Body of pancreas (tissue), 4 donors: ENCODE measurements around the gene DIAPH3. TPM values are rescaled to one million over a fixed set of nuclear protein-coding genes. Genes with fewer than 3 reads are reported as not detected.

Experiments used
- ATAC-seq: fragments of 150-250 bp; one replicate; pipeline ENCODE4 v1.9.1; 2016
- DNase-seq, 4 donors: peaks; one replicate each; pipeline ENCODE4 v3.0.0-alpha.2; 2019
- H3K27ac ChIP-seq, 4 donors: fragments of 200-600 bp; sonication (generic); 1 replicate in 3 of 4; 2 replicates in 1 of 4; pipeline versions ENCODE4 v1.5.1 to v1.6.1; 2016 to 2019; ENCODE audit warnings: mild to moderate bottlenecking in 1 of 4, mixed read lengths in 1 of 4, moderate library complexity in 1 of 4
- H3K27me3 ChIP-seq, 2 donors: fragments of 200-600 bp; sonication (generic); one replicate each; pipeline ENCODE4 v1.6.0; 2016; ENCODE audit warnings: mild to moderate bottlenecking in 1 of 2
- H3K36me3 ChIP-seq, 2 donors: fragments of 200-600 bp; sonication (generic); replicated peaks in 1 of 2; 2 replicates each; pipeline ENCODE4 v1.5.1; 2016; ENCODE audit warnings: low read depth in 2 of 2; ENCODE audit not compliant: insufficient read depth in 1 of 2
- H3K4me1 ChIP-seq: fragments of 200-600 bp; sonication (generic); one replicate; pipeline ENCODE4 v1.6.0; 2016
- H3K4me3 ChIP-seq, 2 donors: fragments of 200-600 bp; sonication (generic); 1 replicate in 1 of 2; 2 replicates in 1 of 2; pipeline ENCODE4 v1.5.1; 2016 to 2019
- H3K9me3 ChIP-seq, 3 donors: fragments of 200-600 bp; sonication (generic); 1 replicate in 2 of 3; 2 replicates in 1 of 3; pipeline ENCODE4 v1.5.1; 2016
- POLR2A ChIP-seq, 3 donors: fragments of 450-650 bp; IDR thresholded peaks; one replicate each; pipeline ENCODE4 v1.6.1; 2016; ENCODE audit warnings: antibody characterized with exemption in 3 of 3, mild to moderate bottlenecking in 2 of 3
- WGBS, 2 donors: methylation state at CpG; one replicate each; pipeline ENCODE4 v1.1.5; 2017; 5-methylcytosine and 5-hydroxymethylcytosine counted together
- intact Hi-C: fragments of 100-400 bp; cut with DNase I; formaldehyde crosslinking; loops from one replicate; pipeline ENCODE4 v1.15.1; 2023
- total RNA-seq, 2 donors: library from RNA; depleted of rRNA; stranded (reverse); fragments of >200 nt; gene quantifications; one replicate each; pipeline ENCODE4 v1.1.0, GENCODE V29; 2016
- TF ChIP-seq, protein P1 (sequence below), 7 experiments: fragments of 450-650 bp in 4 of 7; fragments of 200-600 bp in 3 of 7; sonication (generic) in 3 of 7; IDR thresholded peaks; one replicate each; pipeline ENCODE4 v1.5.1; 2016 to 2019; ENCODE audit warnings: antibody characterized with exemption in 7 of 7

DIAPH3 gene
- total RNA-seq, 2 donors from 2014 or later, result 0.33 to 0.78 TPM

DNA sequence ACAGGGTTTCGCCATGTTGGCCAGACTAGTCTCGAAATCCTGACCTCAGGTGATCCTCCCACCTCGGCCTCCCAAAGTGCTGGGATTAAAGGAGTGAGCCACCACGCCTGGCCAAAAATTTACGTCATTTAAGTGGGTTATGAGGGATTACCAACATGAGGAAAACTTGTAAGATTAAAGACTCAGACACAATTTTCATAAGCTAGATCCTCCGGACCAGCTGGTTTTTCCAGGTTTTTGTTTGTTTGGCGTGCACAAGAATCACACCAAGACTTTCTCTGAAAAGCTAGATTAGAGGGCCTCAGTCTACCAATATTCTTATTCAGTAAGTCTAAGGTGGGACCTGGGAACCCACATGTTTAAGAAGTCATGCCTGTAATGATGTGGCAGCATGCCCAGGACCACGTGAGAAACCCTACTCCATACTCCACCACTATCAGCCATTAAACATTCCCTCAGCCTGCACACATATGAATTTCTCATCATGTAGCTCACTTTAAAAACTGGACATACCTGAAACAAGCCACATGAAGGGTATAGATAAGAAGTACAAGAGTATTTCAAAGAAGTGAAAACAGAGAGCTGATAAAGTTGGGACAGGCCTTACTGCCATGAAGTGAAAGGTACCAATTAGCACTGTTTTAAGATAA is 25.7 kb downstream of the DIAPH3 start:
- Histone ChIP-seq H3K4me3 (no peak overlapping the region), H3K9me3 (no peaks in the 10 kb centered on the region), H3K27me3 (no peaks in the 10 kb centered on the region), H3K4me1 (no peaks in the 10 kb centered on the region), H3K27ac (no peak overlapping the region), H3K36me3 (no peaks in the 10 kb centered on the region)
- intact Hi-C loops, result no loop called here
- TF ChIP-seq, protein P1, sequence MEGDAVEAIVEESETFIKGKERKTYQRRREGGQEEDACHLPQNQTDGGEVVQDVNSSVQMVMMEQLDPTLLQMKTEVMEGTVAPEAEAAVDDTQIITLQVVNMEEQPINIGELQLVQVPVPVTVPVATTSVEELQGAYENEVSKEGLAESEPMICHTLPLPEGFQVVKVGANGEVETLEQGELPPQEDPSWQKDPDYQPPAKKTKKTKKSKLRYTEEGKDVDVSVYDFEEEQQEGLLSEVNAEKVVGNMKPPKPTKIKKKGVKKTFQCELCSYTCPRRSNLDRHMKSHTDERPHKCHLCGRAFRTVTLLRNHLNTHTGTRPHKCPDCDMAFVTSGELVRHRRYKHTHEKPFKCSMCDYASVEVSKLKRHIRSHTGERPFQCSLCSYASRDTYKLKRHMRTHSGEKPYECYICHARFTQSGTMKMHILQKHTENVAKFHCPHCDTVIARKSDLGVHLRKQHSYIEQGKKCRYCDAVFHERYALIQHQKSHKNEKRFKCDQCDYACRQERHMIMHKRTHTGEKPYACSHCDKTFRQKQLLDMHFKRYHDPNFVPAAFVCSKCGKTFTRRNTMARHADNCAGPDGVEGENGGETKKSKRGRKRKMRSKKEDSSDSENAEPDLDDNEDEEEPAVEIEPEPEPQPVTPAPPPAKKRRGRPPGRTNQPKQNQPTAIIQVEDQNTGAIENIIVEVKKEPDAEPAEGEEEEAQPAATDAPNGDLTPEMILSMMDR (IDR thresholded peaks at IDR 0.05), result no peak
- TF ChIP-seq POLR2A (IDR thresholded peaks at IDR 0.05), result no peak
- no peak for ATAC-seq
- WGBS, 2 donors, result 90 to 91% methylated on average over 8 of the region's 8 CpGs
- DNase-seq, result no peak

DNA sequence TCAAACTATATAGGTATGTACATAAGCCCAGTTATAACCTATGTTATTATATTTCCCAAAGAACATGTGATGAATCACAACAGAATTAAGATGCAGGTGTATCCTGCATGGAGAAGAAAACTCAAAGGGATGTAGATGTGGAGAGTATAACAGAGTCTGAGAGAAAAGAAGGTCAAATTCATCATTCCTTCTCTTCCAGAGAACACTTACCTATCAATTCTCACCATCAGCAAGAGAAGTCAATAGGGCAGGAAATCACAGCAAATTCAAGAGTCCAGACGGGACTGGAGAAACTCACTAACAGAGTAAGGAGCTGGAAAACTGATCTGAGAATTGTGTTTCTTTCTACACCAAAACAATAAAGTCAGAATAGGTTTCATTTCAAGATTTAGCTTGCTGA is 28.4 kb downstream of the DIAPH3 start:
- H3K4me3 ChIP-seq, result no peak overlapping the region
- intact Hi-C loops, result no loop called here
- H3K9me3 ChIP-seq, result no peaks in the 10 kb centered on the region
- DNase-seq, result no peak
- no peak for ATAC-seq
- 58 to 63% methylated on average over 1 of the region's 1 CpG for WGBS, 2 donors
- no peaks in the 10 kb centered on the region for H3K4me1 ChIP-seq
- H3K36me3 ChIP-seq, result no peaks in the 10 kb centered on the region
- TF ChIP-seq, protein P1 (IDR thresholded peaks at IDR 0.05), result no peak
- no peak for TF ChIP-seq POLR2A (IDR thresholded peaks at IDR 0.05)
- H3K27ac ChIP-seq, result no peak overlapping the region
- H3K27me3 ChIP-seq, result no peaks in the 10 kb centered on the region

DNA sequence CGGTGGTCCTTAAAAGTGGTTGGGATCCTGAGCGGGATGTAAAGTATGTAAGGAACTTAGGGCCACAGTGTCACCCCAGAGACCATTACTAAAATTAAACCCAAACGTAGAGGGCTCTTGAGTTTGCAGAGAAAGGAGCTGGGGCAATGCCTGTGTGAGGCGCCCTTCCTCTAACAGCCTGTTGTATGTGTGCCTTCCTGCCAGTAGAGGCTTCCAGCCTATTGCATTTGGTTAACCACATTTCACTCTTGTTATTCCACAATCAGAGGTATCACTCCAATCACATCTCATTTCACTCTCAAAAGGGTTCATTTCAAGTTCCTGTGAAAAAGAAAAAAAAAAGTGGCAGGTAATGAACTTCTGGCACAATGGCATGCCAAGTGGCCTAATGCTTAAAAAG is 29.4 kb downstream of the DIAPH3 start:
- Histone ChIP-seq H3K4me3 (no peak overlapping the region), H3K36me3 (no peaks in the 10 kb centered on the region), H3K27me3 (no peaks in the 10 kb centered on the region), H3K9me3 (no peaks in the 10 kb centered on the region), H3K27ac (no peak overlapping the region), H3K4me1 (no peaks in the 10 kb centered on the region)
- ATAC-seq (no peak), DNase-seq (no peak)
- 85 to 93% methylated on average over 4 of the region's 4 CpGs for WGBS, 2 donors
- intact Hi-C loops, result no loop called here
- TF ChIP-seq, protein P1 (IDR thresholded peaks at IDR 0.05), result no peak
- no peak for TF ChIP-seq POLR2A (IDR thresholded peaks at IDR 0.05)

DNA sequence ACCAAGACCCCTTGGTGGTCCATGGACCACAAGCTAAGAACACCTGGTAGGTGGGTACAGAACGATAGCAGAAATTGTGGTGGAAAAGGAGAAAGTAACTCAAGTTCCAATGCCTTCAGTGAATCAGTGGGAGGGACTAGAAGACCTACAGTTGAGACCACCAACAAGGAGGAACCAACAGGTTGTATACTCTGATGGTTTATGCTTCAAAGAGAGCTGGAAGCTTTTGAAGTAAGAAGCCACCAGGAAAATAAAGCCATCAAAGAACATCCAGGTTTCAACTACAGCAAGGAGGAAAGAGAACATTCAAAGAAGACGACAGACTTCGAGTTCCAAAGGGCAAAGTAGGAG is 42.4 kb downstream of the DIAPH3 start:
- Histone ChIP-seq H3K27ac (no peak overlapping the region), H3K4me1 (no peaks in the 10 kb centered on the region), H3K9me3 (no peaks in the 10 kb centered on the region), H3K27me3 (no peaks in the 10 kb centered on the region), H3K4me3 (no peak overlapping the region), H3K36me3 (no peaks in the 10 kb centered on the region)
- WGBS, 2 donors, result 89 to 90% methylated on average over 3 of the region's 3 CpGs
- intact Hi-C loops, result no loop called here
- TF ChIP-seq, protein P1 (IDR thresholded peaks at IDR 0.05), result no peak
- TF ChIP-seq POLR2A (IDR thresholded peaks at IDR 0.05), result no peak
- no peak for ATAC-seq
- DNase-seq, result no peak

DNA sequence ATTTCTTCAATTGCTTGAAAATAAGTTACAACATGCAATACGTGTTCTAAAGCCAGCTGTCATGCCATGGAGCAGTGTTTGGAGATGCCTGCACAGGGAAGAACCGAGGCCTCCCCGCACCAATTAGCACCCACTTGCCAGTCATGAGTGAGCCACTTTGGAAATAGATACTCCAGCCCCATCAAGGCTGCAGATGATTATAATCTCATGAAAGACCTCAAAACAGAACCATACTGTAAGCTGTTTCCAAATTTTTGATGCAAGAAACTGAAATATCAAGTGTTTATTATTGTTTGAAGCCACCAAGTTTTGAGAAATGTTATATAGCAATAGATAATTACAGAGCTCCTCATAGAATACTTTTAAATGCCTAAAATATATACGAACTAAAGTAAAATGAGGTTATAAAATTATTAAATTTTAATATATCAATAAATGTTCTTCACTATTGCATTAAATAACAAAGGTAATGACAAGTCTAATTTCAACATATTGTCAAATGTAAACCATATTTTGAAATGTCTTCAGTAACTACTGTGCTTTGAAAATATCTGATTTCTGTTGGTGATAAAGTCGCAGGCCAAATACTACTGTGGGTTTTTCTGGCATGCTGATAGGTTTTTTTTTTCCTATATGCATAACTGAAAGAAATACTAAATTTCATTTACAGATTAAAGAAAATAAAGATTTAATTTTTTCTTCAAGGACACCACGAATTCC is 43.0 kb downstream of the DIAPH3 start:
- Histone ChIP-seq H3K27me3 (no peaks in the 10 kb centered on the region), H3K4me1 (no peaks in the 10 kb centered on the region), H3K9me3 (no peaks in the 10 kb centered on the region), H3K27ac (no peak overlapping the region), H3K4me3 (no peak overlapping the region), H3K36me3 (no peaks in the 10 kb centered on the region)
- DNase-seq (no peak), ATAC-seq (no peak)
- intact Hi-C loops, result no loop called here
- TF ChIP-seq, protein P1 (IDR thresholded peaks at IDR 0.05), result no peak
- TF ChIP-seq POLR2A (IDR thresholded peaks at IDR 0.05), result no peak
- 93 to 94% methylated on average over 6 of the region's 6 CpGs for WGBS, 2 donors
